Femur (tissue), 1 donor: Measurements from ENCODE around the gene KAT6B.
"Not testable (repeated sequence)": the region's sequence is repeated elsewhere in the genome, so short reads cannot be mapped to it uniquely, and the experiment has no call there.

Experiments used
- DNase-seq: peaks from one replicate; pipeline ENCODE4 v3.0.0-alpha.2; 2017

KAT6B gene

DNA sequence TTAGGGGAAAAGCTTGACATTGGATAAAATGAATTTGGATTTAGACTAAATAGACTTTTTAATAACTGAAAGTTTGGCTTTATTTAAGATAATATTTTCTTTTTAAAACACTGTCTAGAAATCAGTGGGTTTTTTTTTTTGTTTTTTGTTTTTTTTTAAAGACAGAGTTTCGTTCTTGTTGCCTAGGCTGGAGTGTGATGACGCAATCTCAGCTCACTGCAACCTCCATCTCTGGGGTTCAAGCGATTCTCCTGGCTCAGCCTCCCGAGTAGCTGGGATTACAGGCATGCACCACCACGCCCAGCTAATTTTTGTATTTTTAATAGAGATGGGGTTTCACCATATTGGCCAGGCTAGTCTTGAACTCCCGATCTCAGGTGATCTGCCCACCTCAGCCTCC, 66.9 kb downstream of the KAT6B start:
- not testable (repeated sequence) for DNase-seq

DNA sequence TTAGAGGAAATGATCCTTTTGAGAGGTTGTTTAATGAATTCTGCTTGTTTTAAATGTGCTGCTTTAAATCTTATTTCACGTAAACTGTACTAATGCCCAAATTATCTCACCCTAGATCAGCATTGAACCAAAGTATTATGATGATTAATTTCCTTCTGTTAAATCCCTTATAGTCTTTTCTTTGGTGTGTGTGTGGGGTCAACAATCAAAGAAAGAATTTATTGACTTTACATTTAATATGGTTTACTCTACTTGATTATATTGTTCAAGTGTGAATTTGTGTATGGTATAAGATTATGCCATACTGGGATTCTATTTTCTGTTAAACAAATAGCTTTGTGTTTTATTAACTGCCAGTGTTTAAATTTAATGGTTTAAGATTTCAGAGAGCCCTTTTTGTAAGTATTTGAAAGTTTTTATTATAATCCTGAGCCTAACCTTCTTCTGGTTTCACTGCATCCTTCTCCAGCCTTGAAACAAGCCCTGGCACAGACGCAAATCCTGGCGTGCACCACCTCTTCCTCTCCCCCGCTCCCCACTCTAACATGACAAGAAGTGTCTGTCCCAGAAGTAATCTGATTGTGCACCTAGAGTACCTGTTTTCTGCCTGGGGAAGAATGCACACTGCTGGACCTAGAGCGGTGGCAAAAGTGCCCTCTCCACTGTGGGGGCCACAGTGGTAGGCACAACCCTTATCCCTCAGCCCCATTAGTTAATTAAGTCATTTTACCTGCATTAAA, 70.6 kb downstream of the KAT6B start:
- DNase-seq, result no peak

DNA sequence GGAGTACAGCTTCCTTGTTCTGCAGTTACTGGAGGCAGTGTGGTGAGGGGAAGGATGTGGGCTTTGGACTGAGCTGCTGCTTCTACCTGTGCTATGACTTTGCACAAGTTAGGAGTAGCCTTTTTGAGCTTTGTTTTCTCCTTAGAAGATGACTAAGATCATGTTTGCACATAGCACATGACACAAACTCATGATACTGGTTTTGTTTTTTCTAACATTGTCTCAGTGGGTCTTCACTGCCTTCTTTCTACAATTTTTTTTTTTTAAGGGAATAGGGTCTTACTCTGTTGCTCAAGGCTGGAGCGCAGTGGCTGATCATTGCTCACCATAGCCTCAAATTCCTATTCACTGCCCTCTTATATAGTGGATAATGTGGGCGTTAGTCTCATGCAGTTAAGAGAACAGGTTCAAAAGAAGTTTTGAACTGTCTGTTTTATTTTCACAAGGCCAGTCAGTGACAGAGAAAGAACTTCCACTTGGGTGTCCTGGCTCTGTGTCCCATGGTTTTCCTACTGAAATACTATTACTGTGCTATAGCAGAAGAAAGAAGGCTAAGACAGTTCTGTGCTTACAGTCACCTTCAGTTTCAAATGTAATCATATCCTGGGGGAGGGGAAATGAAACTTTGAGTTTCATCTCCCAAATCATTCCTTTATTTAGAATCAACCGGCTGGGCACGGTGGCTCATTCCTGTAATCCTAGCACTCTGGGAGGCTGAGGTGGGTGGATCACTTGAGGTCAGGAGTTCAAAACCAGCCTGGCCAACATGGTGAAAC, 72.0 kb downstream of the KAT6B start:
- no peak for DNase-seq

GRCh38 chr10:74900297-74900696, 73.9 kb downstream of the KAT6B start:
- DNase-seq, result no peak

- no peak for DNase-seq
Observed at GRCh38 chr10:74901301-74901700, 74.9 kb downstream of the KAT6B start.

DNA sequence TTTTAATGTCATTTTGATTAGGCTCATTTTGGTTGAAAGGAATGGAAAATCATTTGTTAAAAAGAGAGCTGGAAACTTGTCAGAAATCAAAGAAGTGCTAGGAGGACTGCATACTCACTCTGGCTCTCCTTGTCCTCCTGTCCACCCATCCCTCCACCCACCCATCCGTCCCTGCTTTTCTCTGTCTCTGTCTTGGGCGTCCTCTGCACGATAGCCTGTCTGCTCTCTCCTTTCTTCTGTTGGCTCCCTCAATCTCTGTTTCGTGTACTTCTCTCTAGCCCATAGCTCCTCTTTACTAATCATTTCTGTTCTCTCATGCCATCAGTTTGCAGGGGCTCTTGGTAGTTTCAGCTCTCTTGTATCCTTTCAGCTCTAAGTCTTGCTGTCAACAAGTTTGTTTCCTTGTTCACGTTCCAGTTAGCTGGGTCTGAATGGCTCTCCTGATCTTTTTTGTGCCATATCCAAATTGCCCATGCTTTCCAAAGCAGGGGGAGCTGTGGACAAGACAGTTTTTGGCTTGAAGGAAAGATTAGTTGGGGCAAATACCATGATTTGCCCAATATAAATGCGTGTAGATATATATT, 75.6 kb downstream of the KAT6B start:
- no peak for DNase-seq

GRCh38 chr10:74903491-74903890, 77.1 kb downstream of the KAT6B start:
- no peak for DNase-seq

GRCh38 chr10:74906611-74907198, 80.3 kb downstream of the KAT6B start:
- DNase-seq, result no peak

DNA sequence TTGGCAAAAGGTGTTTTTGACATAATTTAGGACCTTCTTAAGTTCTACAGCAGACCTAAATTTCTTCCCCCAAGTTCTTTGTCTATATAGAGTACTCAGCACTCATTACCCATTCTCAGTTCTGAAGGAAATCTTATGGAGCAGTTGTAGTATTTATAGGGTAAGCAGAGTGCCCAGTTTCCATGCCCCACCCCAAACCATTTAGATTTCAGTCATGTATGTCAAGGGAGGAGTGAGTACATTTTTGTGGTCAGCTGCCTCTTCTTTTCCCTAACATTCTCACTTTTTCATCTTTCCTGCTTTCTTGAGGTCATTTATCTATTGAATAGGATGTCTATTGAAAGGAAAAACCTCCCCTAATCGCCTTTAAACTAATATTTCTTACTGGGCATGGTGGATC, 83.3 kb downstream of the KAT6B start:
- no peak for DNase-seq

DNA sequence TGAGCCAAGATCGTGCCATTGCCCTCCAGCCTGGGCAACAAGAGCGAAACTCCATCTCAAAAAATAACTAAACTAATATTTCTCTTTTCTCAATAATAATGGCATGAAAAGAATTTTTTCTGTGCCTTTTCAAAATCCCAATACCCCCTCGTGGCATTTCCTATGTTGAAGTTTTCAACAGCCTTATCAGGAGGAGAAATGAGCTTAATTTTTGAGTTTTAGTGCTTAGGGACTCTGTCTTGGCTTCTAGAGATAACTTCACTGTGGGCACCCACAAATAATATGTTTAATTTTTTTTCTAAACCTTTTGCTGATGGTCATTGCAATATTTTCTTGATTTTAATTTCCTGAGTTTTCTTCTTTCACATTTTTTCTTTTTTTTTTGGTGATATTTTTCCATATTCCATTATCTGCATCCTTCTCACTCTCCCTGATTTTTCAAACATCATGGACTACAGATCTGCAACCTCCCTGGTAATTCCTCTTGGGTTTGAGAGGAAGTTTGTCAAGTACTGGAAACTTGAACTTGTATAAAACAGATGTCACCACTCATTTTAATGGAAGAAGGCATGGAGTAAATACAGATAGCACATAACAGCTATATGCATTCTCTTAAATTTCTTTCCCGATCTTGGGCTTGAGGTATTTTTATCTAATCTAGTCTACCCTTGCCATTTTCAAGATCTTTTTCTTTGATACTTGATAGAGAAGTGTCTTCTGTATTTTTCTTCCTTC, 84.0 kb downstream of the KAT6B start:
- DNase-seq, result no peak

- DNase-seq, result no peak
Observed at GRCh38 chr10:74910976-74911350, 84.6 kb downstream of the KAT6B start.

GRCh38 chr10:74912182-74912581, 85.8 kb downstream of the KAT6B start:
- no peak for DNase-seq

DNA sequence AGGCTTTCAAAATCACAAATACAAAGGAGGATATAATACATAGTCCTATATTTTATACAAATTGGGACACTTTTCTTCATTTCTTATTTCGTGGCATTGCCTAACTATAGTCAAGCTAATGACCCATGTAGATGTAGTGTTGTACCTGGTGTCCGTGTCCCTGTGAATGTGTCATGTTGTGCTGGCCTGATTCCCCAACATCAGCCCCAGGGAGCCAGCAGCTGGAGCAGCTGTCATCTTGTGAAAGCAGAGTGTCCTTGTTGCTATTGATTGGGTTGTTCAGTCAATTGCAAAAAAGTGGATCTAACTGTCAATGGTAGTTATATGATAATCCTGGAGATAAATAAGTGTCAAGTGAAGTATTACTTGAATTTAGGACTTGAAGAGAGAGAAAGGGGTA, 86.3 kb downstream of the KAT6B start:
- no peak for DNase-seq

DNA sequence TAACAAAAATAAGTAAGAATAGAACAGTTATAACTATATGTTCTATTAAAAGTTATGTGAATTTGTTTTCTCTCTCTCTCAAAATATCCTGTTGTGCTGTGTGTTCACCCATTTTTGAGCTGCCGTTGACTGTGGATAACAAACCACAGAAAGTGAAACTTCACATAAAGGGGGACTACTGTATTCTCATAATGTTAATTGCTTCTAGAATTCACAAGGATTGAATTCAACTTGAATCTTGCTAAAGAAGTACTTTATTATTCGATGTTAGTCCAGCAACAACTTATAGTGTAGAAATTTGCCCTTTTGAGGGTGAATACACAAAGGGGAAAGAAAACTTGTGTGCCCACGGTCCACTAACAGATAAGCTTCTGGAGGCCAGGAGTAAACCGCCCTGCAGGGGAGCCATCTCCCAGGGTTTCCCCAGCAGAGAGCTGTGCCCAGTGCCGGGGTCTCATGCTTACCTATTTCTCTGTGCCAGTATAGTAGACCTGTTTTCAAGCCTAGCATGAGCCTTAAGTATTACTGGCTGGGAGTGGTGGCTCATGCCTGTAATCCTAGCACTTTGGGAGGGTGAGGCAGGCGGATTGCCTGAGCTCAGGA, 87.1 kb downstream of the KAT6B start:
- no peak for DNase-seq

- no peak for DNase-seq
Observed at GRCh38 chr10:74916283-74916682, 89.9 kb downstream of the KAT6B start.

DNA sequence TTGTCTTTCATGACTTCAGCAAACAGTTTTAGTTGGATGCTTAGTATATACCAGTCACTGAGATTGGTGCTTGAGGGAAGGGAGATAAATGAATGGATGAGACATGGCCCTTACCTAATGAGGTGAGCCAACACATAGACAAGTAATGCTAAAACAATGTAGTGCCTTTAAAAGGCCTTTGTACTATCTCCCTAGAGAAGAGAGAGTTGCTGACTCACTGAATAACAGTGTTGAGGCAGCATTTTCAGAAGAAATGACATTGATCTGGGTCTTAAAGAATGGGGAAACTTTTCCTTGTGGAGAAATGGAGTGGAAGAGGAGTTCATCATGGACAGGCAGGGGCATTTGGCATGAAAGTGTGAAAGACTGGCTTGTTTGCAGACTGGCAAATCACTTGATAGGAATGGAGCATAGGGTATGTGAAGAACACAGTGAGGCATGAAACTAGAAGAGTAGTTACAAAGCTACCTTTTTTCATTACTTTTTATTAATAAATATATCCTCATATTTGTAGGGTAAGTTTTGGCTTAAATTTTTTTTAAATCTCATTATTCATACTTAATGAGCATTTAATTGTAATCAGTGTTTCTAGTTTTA, 91.2 kb downstream of the KAT6B start:
- DNase-seq, result no peak

- no peak for DNase-seq
Observed at GRCh38 chr10:74919671-74920070, 93.3 kb downstream of the KAT6B start.

- not testable (repeated sequence) for DNase-seq
Observed at GRCh38 chr10:74921070-74921469, 94.7 kb downstream of the KAT6B start.

GRCh38 chr10:74921744-74922143, 95.3 kb downstream of the KAT6B start:
- no peak for DNase-seq

- DNase-seq, result no peak
Observed at GRCh38 chr10:74922921-74923320, 96.5 kb downstream of the KAT6B start.

GRCh38 chr10:74923556-74923955, 97.2 kb downstream of the KAT6B start:
- DNase-seq, result no peak
